Measurements from ENCODE around the gene TMPRSS3. TPM values are rescaled to one million over a fixed set of nuclear protein-coding genes. Genes with fewer than 3 reads are reported as not detected.

The TMPRSS3 gene
- total RNA-seq, 1 donor from 2014 or later = not detected

DNA sequence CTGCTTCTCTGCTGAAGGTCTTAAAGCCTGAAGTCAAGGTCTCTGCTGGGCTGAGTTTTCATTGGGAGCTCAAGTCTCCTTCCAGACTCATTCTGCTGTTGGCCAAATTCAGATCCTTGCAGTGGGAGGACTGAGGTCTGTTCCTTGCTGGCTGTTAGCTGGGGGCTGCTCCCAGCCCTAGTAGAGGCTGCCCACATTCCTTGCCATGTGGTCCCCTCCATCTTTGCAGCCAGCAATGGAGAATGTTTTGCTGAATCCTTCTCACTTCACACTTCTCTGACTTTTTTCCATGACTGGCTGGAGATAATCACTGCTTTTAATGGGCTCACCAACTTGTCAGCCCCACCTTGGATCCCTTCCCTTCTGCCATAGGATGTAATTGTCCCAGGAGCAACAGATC, 41.1 kb upstream of the TMPRSS3 start:
- Mint-ChIP-seq H3K4me1 (no peaks in the 10 kb centered on the region), H3K4me3 (no peak overlapping the region), H3K9me3 (peaks cover 6% of the 10 kb centered on the region), H3K27ac (ENCODE audit: unreplicated experiment) (no peak overlapping the region), H3K36me3 (ENCODE audit: low read depth) (no peaks in the 10 kb centered on the region), H3K27me3 (ENCODE audit: low read depth) (peaks cover 32% of the 10 kb centered on the region)
- TF ChIP-seq, protein P1, sequence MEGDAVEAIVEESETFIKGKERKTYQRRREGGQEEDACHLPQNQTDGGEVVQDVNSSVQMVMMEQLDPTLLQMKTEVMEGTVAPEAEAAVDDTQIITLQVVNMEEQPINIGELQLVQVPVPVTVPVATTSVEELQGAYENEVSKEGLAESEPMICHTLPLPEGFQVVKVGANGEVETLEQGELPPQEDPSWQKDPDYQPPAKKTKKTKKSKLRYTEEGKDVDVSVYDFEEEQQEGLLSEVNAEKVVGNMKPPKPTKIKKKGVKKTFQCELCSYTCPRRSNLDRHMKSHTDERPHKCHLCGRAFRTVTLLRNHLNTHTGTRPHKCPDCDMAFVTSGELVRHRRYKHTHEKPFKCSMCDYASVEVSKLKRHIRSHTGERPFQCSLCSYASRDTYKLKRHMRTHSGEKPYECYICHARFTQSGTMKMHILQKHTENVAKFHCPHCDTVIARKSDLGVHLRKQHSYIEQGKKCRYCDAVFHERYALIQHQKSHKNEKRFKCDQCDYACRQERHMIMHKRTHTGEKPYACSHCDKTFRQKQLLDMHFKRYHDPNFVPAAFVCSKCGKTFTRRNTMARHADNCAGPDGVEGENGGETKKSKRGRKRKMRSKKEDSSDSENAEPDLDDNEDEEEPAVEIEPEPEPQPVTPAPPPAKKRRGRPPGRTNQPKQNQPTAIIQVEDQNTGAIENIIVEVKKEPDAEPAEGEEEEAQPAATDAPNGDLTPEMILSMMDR (conservative IDR thresholded peaks at IDR 0.05) = no peak
- DNase-seq (ENCODE audit: low read depth, low spot score) = no peak

DNA sequence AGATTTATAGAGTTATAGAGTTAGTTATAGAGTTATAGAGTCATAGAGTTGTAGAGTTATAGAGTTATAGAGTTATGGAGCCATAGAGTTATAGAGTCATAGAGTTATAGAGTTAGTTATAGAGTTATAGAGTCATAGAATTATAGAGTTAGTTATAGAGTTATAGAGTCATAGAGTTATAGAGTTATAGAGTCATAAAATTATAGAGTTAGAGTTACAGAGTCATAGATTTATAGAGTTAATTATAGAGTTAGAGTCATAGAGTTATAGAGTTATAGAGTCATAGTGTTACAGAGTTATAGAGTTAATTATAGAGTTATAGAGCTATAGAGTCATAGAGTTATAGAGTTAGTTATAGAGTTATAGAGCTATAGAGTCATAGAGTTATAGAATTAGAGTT, 40.0 kb upstream of the TMPRSS3 start:
- no peaks in the 10 kb centered on the region for H3K4me1 Mint-ChIP-seq
- no peak overlapping the region for H3K4me3 Mint-ChIP-seq
- no peak for DNase-seq (ENCODE audit: low read depth, low spot score)
- no peak overlapping the region for H3K27ac Mint-ChIP-seq (ENCODE audit: unreplicated experiment)
- H3K9me3 Mint-ChIP-seq = peaks cover 6% of the 10 kb centered on the region
- H3K36me3 Mint-ChIP-seq (ENCODE audit: low read depth) = no peaks in the 10 kb centered on the region
- TF ChIP-seq, protein P1 (conservative IDR thresholded peaks at IDR 0.05) = no peak
- H3K27me3 Mint-ChIP-seq (ENCODE audit: low read depth) = peaks cover 32% of the 10 kb centered on the region

DNA sequence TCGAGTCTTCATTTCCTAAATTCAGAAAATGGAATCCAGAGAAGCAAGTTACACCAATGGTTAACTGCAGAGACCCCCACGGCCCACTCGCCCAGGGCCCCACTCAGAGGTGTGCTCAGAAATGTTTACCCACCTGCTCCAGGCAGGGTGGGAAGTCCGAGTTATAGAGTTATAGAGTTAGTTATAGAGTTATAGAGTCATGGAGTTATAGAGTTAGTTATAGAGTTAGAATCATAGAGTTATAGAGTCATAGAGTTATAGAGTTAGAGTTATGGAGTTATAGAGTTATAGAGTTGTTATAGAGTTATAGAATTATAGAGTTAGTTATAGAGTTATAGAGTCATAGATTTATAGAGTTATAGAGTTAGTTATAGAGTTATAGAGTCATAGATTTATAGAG, 39.5 kb upstream of the TMPRSS3 start:
- no peak for DNase-seq (ENCODE audit: low read depth, low spot score)
- Mint-ChIP-seq H3K27ac (ENCODE audit: unreplicated experiment) (no peak overlapping the region), H3K36me3 (ENCODE audit: low read depth) (no peaks in the 10 kb centered on the region), H3K9me3 (peaks cover 6% of the 10 kb centered on the region), H3K27me3 (ENCODE audit: low read depth) (peaks cover 32% of the 10 kb centered on the region), H3K4me3 (no peak overlapping the region), H3K4me1 (no peaks in the 10 kb centered on the region)
- TF ChIP-seq, protein P1 (conservative IDR thresholded peaks at IDR 0.05) = no peak

DNA sequence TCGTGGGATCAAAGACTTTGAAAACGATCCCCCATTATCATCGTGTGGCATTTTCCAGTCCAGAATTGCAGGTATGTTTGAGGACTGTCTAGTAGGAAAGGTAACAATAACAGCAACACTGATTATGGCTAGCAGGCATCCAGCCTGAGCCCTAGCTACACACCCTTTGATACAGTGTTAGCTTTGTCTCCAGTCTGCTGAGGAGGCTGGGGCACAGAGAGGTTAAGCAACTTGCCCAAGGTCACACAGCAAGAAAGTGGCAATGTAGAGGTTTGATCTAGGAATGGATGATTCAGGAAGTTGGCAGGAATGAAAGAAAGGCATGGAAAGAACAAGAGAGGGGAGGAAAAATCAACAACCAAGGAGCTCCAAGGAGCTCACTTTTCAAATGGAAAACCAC, 39.0 kb upstream of the TMPRSS3 start:
- Mint-ChIP-seq H3K4me3 (no peak overlapping the region), H3K9me3 (peaks cover 6% of the 10 kb centered on the region), H3K27ac (ENCODE audit: unreplicated experiment) (no peak overlapping the region), H3K27me3 (ENCODE audit: low read depth) (peaks cover 32% of the 10 kb centered on the region), H3K36me3 (ENCODE audit: low read depth) (no peaks in the 10 kb centered on the region), H3K4me1 (no peaks in the 10 kb centered on the region)
- TF ChIP-seq, protein P1 (conservative IDR thresholded peaks at IDR 0.05) = no peak
- no peak for DNase-seq (ENCODE audit: low read depth, low spot score)

DNA sequence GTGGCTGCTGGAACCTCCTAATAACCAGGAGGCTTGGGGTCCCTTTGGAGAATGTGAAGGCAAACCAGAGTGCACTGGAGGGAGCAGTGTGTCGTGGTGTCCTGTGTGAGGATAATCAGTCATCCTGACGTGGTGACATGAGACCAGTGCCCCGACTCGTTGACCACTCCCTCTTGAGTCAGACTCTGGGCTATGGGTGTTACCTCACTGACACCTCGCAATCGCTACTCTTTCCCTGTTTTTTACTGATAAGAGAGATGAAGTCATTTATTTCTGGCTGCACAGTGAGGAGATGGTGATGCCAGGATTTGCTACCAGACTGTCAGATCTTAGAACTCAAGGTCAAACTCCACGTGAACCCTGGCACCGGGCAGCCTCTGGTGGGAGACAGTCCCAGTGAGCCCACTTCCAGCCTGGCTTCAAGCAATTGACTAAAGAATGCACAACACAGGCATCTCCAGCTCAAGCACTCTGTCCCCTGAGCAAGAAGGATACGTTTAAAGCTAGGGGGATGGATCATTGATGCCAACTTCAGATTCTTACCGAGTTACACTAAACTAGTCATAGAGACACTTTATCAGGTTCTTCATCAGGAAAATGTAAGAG, 38.2 kb upstream of the TMPRSS3 start:
- DNase-seq (ENCODE audit: low read depth, low spot score) = no peak
- Mint-ChIP-seq H3K4me3 (no peak overlapping the region), H3K27ac (ENCODE audit: unreplicated experiment) (no peak overlapping the region), H3K36me3 (ENCODE audit: low read depth) (no peaks in the 10 kb centered on the region), H3K9me3 (peaks cover 6% of the 10 kb centered on the region), H3K4me1 (no peaks in the 10 kb centered on the region), H3K27me3 (ENCODE audit: low read depth) (peaks cover 29% of the 10 kb centered on the region)
- TF ChIP-seq, protein P1 (conservative IDR thresholded peaks at IDR 0.05) = no peak

All from neural crest cell (in vitro differentiated cells).